ENCODE measurements around the gene TUBGCP6.

Gene TUBGCP6

GRCh38 chr22:50189849-50190181, 55.0 kb downstream of the TUBGCP6 start:
- Histone ChIP-seq H3K27me3 (ENCODE audit: control insufficient read depth in 5 of 5, insufficient read depth in 4 of 5, low read length in 5 of 5) (no peaks in the 10 kb centered on the region), H3K36me3 (ENCODE audit: control insufficient read depth in 5 of 5, insufficient read depth in 5 of 5, low read length in 5 of 5) (peaks cover 0 to 23% (median 17%) of the 10 kb centered on the region in 5 donors), H3K4me3 (ENCODE audit: low read depth in 1 of 5, low read length in 5 of 5) (peak overlapping the region in 4 of 5 donors; percentile 57 to 62 (median 62)), H3K4me1 (ENCODE audit: control insufficient read depth in 5 of 5, insufficient read depth in 5 of 5, low read length in 5 of 5) (peaks cover 5 to 62% (median 54%) of the 10 kb centered on the region in 5 donors), H3K27ac (ENCODE audit: low read depth, low read length) (peak overlapping the region; percentile 37), H3K9me3 (ENCODE audit: control insufficient read depth in 5 of 5, low read length in 5 of 5) (no peaks in the 10 kb centered on the region), H3K9ac (ENCODE audit: low read length in 5 of 5) (peak overlapping the region in 2 of 5 donors; percentile 49 to 53)

GRCh38 chr22:50189184-50189848, 55.5 kb downstream of the TUBGCP6 start:
- H3K9ac ChIP-seq (ENCODE audit: low read length in 5 of 5): peak overlapping the region in 1 of 5 donors; percentile 53
- no peak overlapping the region for H3K4me3 ChIP-seq (ENCODE audit: low read depth in 1 of 5, low read length in 5 of 5)
- peaks cover 0 to 18% (median 12%) of the 10 kb centered on the region in 5 donors for H3K36me3 ChIP-seq (ENCODE audit: control insufficient read depth in 5 of 5, insufficient read depth in 5 of 5, low read length in 5 of 5)
- H3K27me3 ChIP-seq (ENCODE audit: control insufficient read depth in 5 of 5, insufficient read depth in 4 of 5, low read length in 5 of 5): no peaks in the 10 kb centered on the region
- H3K9me3 ChIP-seq (ENCODE audit: control insufficient read depth in 5 of 5, low read length in 5 of 5): no peaks in the 10 kb centered on the region
- H3K4me1 ChIP-seq (ENCODE audit: control insufficient read depth in 5 of 5, insufficient read depth in 5 of 5, low read length in 5 of 5): peaks cover 5 to 67% (median 59%) of the 10 kb centered on the region in 5 donors
- peak overlapping the region; percentile 37 for H3K27ac ChIP-seq (ENCODE audit: low read depth, low read length)

GRCh38 chr22:50188356-50188755, 56.5 kb downstream of the TUBGCP6 start:
- H3K36me3 ChIP-seq (ENCODE audit: control insufficient read depth in 5 of 5, insufficient read depth in 5 of 5, low read length in 5 of 5): peaks cover 0 to 8% (median 3%) of the 10 kb centered on the region in 5 donors
- no peak overlapping the region for H3K27ac ChIP-seq (ENCODE audit: low read depth, low read length)
- H3K9ac ChIP-seq (ENCODE audit: low read length in 5 of 5): no peak overlapping the region
- H3K4me1 ChIP-seq (ENCODE audit: control insufficient read depth in 5 of 5, insufficient read depth in 5 of 5, low read length in 5 of 5): peaks cover 5 to 75% (median 67%) of the 10 kb centered on the region in 5 donors
- no peak overlapping the region for H3K4me3 ChIP-seq (ENCODE audit: low read depth in 1 of 5, low read length in 5 of 5)
- no peaks in the 10 kb centered on the region for H3K27me3 ChIP-seq (ENCODE audit: control insufficient read depth in 5 of 5, insufficient read depth in 4 of 5, low read length in 5 of 5)
- no peaks in the 10 kb centered on the region for H3K9me3 ChIP-seq (ENCODE audit: control insufficient read depth in 5 of 5, low read length in 5 of 5)

GRCh38 chr22:50186761-50187523, 57.9 kb downstream of the TUBGCP6 start:
- no peaks in the 10 kb centered on the region for H3K27me3 ChIP-seq (ENCODE audit: control insufficient read depth in 5 of 5, insufficient read depth in 4 of 5, low read length in 5 of 5)
- peaks cover 0 to 5% (median 0%) of the 10 kb centered on the region in 5 donors for H3K36me3 ChIP-seq (ENCODE audit: control insufficient read depth in 5 of 5, insufficient read depth in 5 of 5, low read length in 5 of 5)
- H3K9me3 ChIP-seq (ENCODE audit: control insufficient read depth in 5 of 5, low read length in 5 of 5): no peaks in the 10 kb centered on the region
- peaks cover 5 to 64% (median 58%) of the 10 kb centered on the region in 5 donors for H3K4me1 ChIP-seq (ENCODE audit: control insufficient read depth in 5 of 5, insufficient read depth in 5 of 5, low read length in 5 of 5)
- H3K27ac ChIP-seq (ENCODE audit: low read depth, low read length): no peak overlapping the region
- peak overlapping the region; percentile 54 to 67 (median 59) for H3K4me3 ChIP-seq (ENCODE audit: low read depth in 1 of 5, low read length in 5 of 5)
- H3K9ac ChIP-seq (ENCODE audit: low read length in 5 of 5): peak overlapping the region in 4 of 5 donors; percentile 51 to 79 (median 73)

GRCh38 chr22:50186181-50186714, 58.6 kb downstream of the TUBGCP6 start:
- Histone ChIP-seq H3K9ac (ENCODE audit: low read length in 5 of 5) (peak overlapping the region in 4 of 5 donors; percentile 51 to 79 (median 73)), H3K27ac (ENCODE audit: low read depth, low read length) (no peak overlapping the region), H3K9me3 (ENCODE audit: control insufficient read depth in 5 of 5, low read length in 5 of 5) (no peaks in the 10 kb centered on the region), H3K4me3 (ENCODE audit: low read depth in 1 of 5, low read length in 5 of 5) (peak overlapping the region; percentile 54 to 67 (median 59)), H3K36me3 (ENCODE audit: control insufficient read depth in 5 of 5, insufficient read depth in 5 of 5, low read length in 5 of 5) (peaks cover 0 to 5% (median 0%) of the 10 kb centered on the region in 5 donors), H3K27me3 (ENCODE audit: control insufficient read depth in 5 of 5, insufficient read depth in 4 of 5, low read length in 5 of 5) (no peaks in the 10 kb centered on the region), H3K4me1 (ENCODE audit: control insufficient read depth in 5 of 5, insufficient read depth in 5 of 5, low read length in 5 of 5) (peaks cover 5 to 58% (median 53%) of the 10 kb centered on the region in 5 donors)

- Histone ChIP-seq H3K27me3 (ENCODE audit: control insufficient read depth in 5 of 5, insufficient read depth in 4 of 5, low read length in 5 of 5) (peaks cover 0 to under 1% (median under 1%) of the 10 kb centered on the region in 5 donors), H3K36me3 (ENCODE audit: control insufficient read depth in 5 of 5, insufficient read depth in 5 of 5, low read length in 5 of 5) (peaks cover 0 to 5% (median 0%) of the 10 kb centered on the region in 5 donors), H3K9me3 (ENCODE audit: control insufficient read depth in 5 of 5, low read length in 5 of 5) (no peaks in the 10 kb centered on the region), H3K4me3 (ENCODE audit: low read depth in 1 of 5, low read length in 5 of 5) (peak within 1 kb of the TSS; percentile 62 to 80 (median 71)), H3K9ac (ENCODE audit: low read length in 5 of 5) (peak within 1 kb of the TSS in 4 of 5 donors; percentile 66 to 79 (median 73)), H3K4me1 (ENCODE audit: control insufficient read depth in 5 of 5, insufficient read depth in 5 of 5, low read length in 5 of 5) (peaks cover 5 to 50% (median 45%) of the 10 kb centered on the region in 5 donors), H3K27ac (ENCODE audit: low read depth, low read length) (no peak within 1 kb of the TSS)
These were observed 59.3 kb downstream of the TUBGCP6 start, which contains the start of gene TRABD for GRCh38 chr22:50185375-50186087. Gene TRABD (plus strand): TSS chr22:50185913. CDS start chr22:50193061, 7,148 bp downstream.

GRCh38 chr22:50184902-50185374, 59.9 kb downstream of the TUBGCP6 start:
- Histone ChIP-seq H3K4me3 (ENCODE audit: low read depth in 1 of 5, low read length in 5 of 5) (peak overlapping the region in 4 of 5 donors; percentile 64 to 80 (median 72)), H3K27me3 (ENCODE audit: control insufficient read depth in 5 of 5, insufficient read depth in 4 of 5, low read length in 5 of 5) (peaks cover under 1 to 6% (median 4%) of the 10 kb centered on the region in 5 donors), H3K36me3 (ENCODE audit: control insufficient read depth in 5 of 5, insufficient read depth in 5 of 5, low read length in 5 of 5) (peaks cover 0 to 5% (median 0%) of the 10 kb centered on the region in 5 donors), H3K4me1 (ENCODE audit: control insufficient read depth in 5 of 5, insufficient read depth in 5 of 5, low read length in 5 of 5) (peaks cover 4 to 44% (median 40%) of the 10 kb centered on the region in 5 donors), H3K9ac (ENCODE audit: low read length in 5 of 5) (peak overlapping the region in 4 of 5 donors; percentile 63 to 78 (median 68)), H3K9me3 (ENCODE audit: control insufficient read depth in 5 of 5, low read length in 5 of 5) (no peaks in the 10 kb centered on the region), H3K27ac (ENCODE audit: low read depth, low read length) (no peak overlapping the region)

GRCh38 chr22:50184004-50184901, 60.6 kb downstream of the TUBGCP6 start:
- H3K4me1 ChIP-seq (ENCODE audit: control insufficient read depth in 5 of 5, insufficient read depth in 5 of 5, low read length in 5 of 5): peaks cover 2 to 38% (median 33%) of the 10 kb centered on the region in 5 donors
- peaks cover 7 to 10% (median 8%) of the 10 kb centered on the region in 5 donors for H3K27me3 ChIP-seq (ENCODE audit: control insufficient read depth in 5 of 5, insufficient read depth in 4 of 5, low read length in 5 of 5)
- H3K36me3 ChIP-seq (ENCODE audit: control insufficient read depth in 5 of 5, insufficient read depth in 5 of 5, low read length in 5 of 5): peaks cover 0 to 5% (median 0%) of the 10 kb centered on the region in 5 donors
- H3K9ac ChIP-seq (ENCODE audit: low read length in 5 of 5): peak overlapping the region in 2 of 5 donors; percentile 14 to 30
- no peak overlapping the region for H3K27ac ChIP-seq (ENCODE audit: low read depth, low read length)
- H3K9me3 ChIP-seq (ENCODE audit: control insufficient read depth in 5 of 5, low read length in 5 of 5): no peaks in the 10 kb centered on the region
- H3K4me3 ChIP-seq (ENCODE audit: low read depth in 1 of 5, low read length in 5 of 5): peak overlapping the region in 2 of 5 donors; percentile 74 to 80
